ENCODE data around the gene IGFBP7.
"Not testable (repeated sequence)": the region's sequence is repeated elsewhere in the genome, so short reads cannot be mapped to it uniquely, and the experiment has no call there.

IGFBP7 gene

GRCh38 chr4:57070461-57070860, 39.7 kb downstream of the IGFBP7 start:
- no peak for DNase-seq (ENCODE audit: low read depth)

- DNase-seq (ENCODE audit: low read depth), result no peak
These were observed 41.8 kb downstream of the IGFBP7 start for GRCh38 chr4:57068237-57068981.

- no peak for DNase-seq (ENCODE audit: low read depth)
These were observed 44.3 kb downstream of the IGFBP7 start for GRCh38 chr4:57065730-57066482.

GRCh38 chr4:57064811-57065711, 45.1 kb downstream of the IGFBP7 start:
- no peak for DNase-seq (ENCODE audit: low read depth)

GRCh38 chr4:57064120-57064519, 46.1 kb downstream of the IGFBP7 start:
- DNase-seq (ENCODE audit: low read depth), result no peak

GRCh38 chr4:57063518-57063917, 46.7 kb downstream of the IGFBP7 start:
- DNase-seq (ENCODE audit: low read depth), result no peak

- no peak for DNase-seq (ENCODE audit: low read depth)
These were observed 48.8 kb downstream of the IGFBP7 start for GRCh38 chr4:57061395-57061794.

- DNase-seq (ENCODE audit: low read depth), result not testable (repeated sequence)
These were observed 49.5 kb downstream of the IGFBP7 start for GRCh38 chr4:57060717-57061067.

GRCh38 chr4:57059890-57060716, 50.1 kb downstream of the IGFBP7 start:
- no peak for DNase-seq (ENCODE audit: low read depth)

GRCh38 chr4:57055886-57056285, 54.3 kb downstream of the IGFBP7 start:
- no peak for DNase-seq (ENCODE audit: low read depth)

GRCh38 chr4:57053508-57053907, 56.7 kb downstream of the IGFBP7 start:
- no peak for DNase-seq (ENCODE audit: low read depth)

- DNase-seq (ENCODE audit: low read depth), result no peak
These were observed 58.7 kb downstream of the IGFBP7 start for GRCh38 chr4:57051524-57051923.

GRCh38 chr4:57051095-57051494, 59.1 kb downstream of the IGFBP7 start:
- DNase-seq (ENCODE audit: low read depth), result no peak

GRCh38 chr4:57048590-57049304, 61.4 kb downstream of the IGFBP7 start:
- DNase-seq (ENCODE audit: low read depth), result no peak

GRCh38 chr4:57047046-57047445, 63.1 kb downstream of the IGFBP7 start:
- DNase-seq (ENCODE audit: low read depth), result not testable (repeated sequence)

GRCh38 chr4:57044996-57045395, 65.2 kb downstream of the IGFBP7 start:
- DNase-seq (ENCODE audit: low read depth), result no peak

- no peak for DNase-seq (ENCODE audit: low read depth)
These were observed 65.9 kb downstream of the IGFBP7 start for GRCh38 chr4:57044279-57044678.

- no peak for DNase-seq (ENCODE audit: low read depth)
These were observed 66.6 kb downstream of the IGFBP7 start for GRCh38 chr4:57043347-57044251.

- no peak for DNase-seq (ENCODE audit: low read depth)
These were observed 67.4 kb downstream of the IGFBP7 start for GRCh38 chr4:57042711-57043169.

- DNase-seq (ENCODE audit: low read depth), result no peak
These were observed 69.2 kb downstream of the IGFBP7 start for GRCh38 chr4:57041020-57041419.

All from activated T-helper 9 cell treated with anti-CD3 and anti-CD28 coated beads, Interleukin-2, amount 50 U/mL, for 16 hours (primary cell).